HG03108 (cell line): ENCODE data around the gene CHURC1.

ENCODE experiments used
- ATAC-seq: cut with Tn5 transposase; IDR thresholded peaks from one replicate; pipeline ENCODE4 v1.9.1; 2021; ENCODE audit warnings: moderate library complexity; ENCODE audit not compliant: unreplicated experiment

CHURC1 gene

GRCh38 chr14:64983439-64984310 lies 69.4 kb downstream of the CHURC1 start:
- no peak for ATAC-seq
